A549 (cell line): ENCODE results near the gene ASH1L. TPM values are rescaled to one million over a fixed set of nuclear protein-coding genes. Genes with fewer than 3 reads are reported as not detected.
"Not testable (repeated sequence)": the region's sequence is repeated elsewhere in the genome, so short reads cannot be mapped to it uniquely, and the experiment has no call there.

Experiments used
- ATAC-seq, 2 experiments: fragments of 200-7000 bp in 1 of 2; fragments of >200 bp in 1 of 2; cut with Nextera tagmentation in 1 of 2; cut with Tn5 transposase in 1 of 2; 3 replicates each; pipeline versions ENCODE4 v1.8.0 to v1.9.1; 2018 to 2020; ENCODE audit warnings: mild to moderate bottlenecking in 1 of 2, moderate library complexity in 1 of 2
- CTCF ChIA-PET: fragments of 300-600 bp; sonication (Branson Sonifier 250); formaldehyde crosslinking; extraction: SDS; loops from one replicate; lab custom pipeline; 2021; ENCODE audit warnings: antibody characterized with exemption, inconsistent platforms; lab: Yijun Ruan, JAX
- POLR2A ChIA-PET: fragments of 350-600 bp; formaldehyde crosslinking; extraction: SDS; loops from one replicate; lab custom pipeline; 2021; ENCODE audit warnings: antibody characterized with exemption, inconsistent platforms; lab: Yijun Ruan, JAX
- DNase-seq, 2 experiments: peaks; one replicate each; pipeline versions ENCODE4 v3.0.0 to v3.0.0-alpha.2; 2011 to 2016; ENCODE audit warnings: low read depth in 1 of 2, low spot score in 1 of 2
- FAIRE-seq: peaks from 2 replicates; lab custom pipeline; 2011; peaks lifted over from hg19 to GRCh38; lab: Jason Lieb, UNC
- H3K27ac ChIP-seq, 2 experiments: fragments of >200 bp; sonication (Bioruptor Twin); formaldehyde crosslinking; 3 replicates each; pipeline ENCODE4 v1.5.1; 2016 to 2017
- H3K4me1 ChIP-seq: fragments of >200 bp; sonication (Bioruptor Twin); formaldehyde crosslinking; 3 replicates; pipeline ENCODE4 v1.6.1; 2016
- H3K4me2 ChIP-seq: fragments of >200 bp; sonication (Bioruptor Twin); formaldehyde crosslinking; 3 replicates; pipeline ENCODE4 v1.6.1; 2016
- H3K4me3 ChIP-seq: fragments of >200 bp; sonication (Bioruptor Twin); formaldehyde crosslinking; 3 replicates; pipeline ENCODE4 v1.5.1; 2016
- H3K9me3 ChIP-seq: fragments of >200 bp; sonication (Bioruptor Twin); formaldehyde crosslinking; 3 replicates; pipeline ENCODE4 v1.6.1; 2016
- ATOH8 ChIP-seq: fragments of 250-450 bp; sonication (Bioruptor Pico); IDR thresholded peaks from 2 replicates; pipeline ENCODE4 v1.5.0; 2020; ENCODE audit warnings: low read depth, mild to moderate bottlenecking, moderate library complexity
- BHLHE40 ChIP-seq: IDR thresholded peaks from 2 replicates; pipeline ENCODE4 v1.6.1; 2012; ENCODE audit warnings: low read depth, low read length, inconsistent platforms
- CBX8 ChIP-seq: fragments of 200-600 bp; sonication (generic); IDR thresholded peaks from 2 replicates; pipeline ENCODE4 v1.6.1; 2016
- CHD4 ChIP-seq: fragments of 200-600 bp; sonication (generic); IDR thresholded peaks from 2 replicates; pipeline ENCODE4 v1.6.1; 2016; ENCODE audit warnings: antibody characterized with exemption, mild to moderate bottlenecking, borderline replicate concordance
- E2F6 ChIP-seq: IDR thresholded peaks from 2 replicates; pipeline ENCODE4 v1.6.1; 2012; ENCODE audit warnings: low read depth, borderline replicate concordance
- ELK1 ChIP-seq: fragments of 150-350 bp; IDR thresholded peaks from 2 replicates; pipeline ENCODE4 v1.6.1; 2014; ENCODE audit warnings: low read depth, mild to moderate bottlenecking, low read length
- EP300 ChIP-seq, 2 experiments: fragments of >200 bp; sonication (Bioruptor Twin); formaldehyde crosslinking; IDR thresholded peaks; 2 replicates in 1 of 2; 3 replicates in 1 of 2; pipeline ENCODE4 v1.6.1; 2016 to 2017
- FOSB ChIP-seq: fragments of 250-450 bp; sonication (Bioruptor Pico); IDR thresholded peaks from 2 replicates; pipeline ENCODE4 v1.5.0; 2020; ENCODE audit warnings: mild to moderate bottlenecking, moderate library complexity
- FOSL2 ChIP-seq, 2 experiments: fragments of 450-650 bp in 1 of 2; fragments of >200 bp in 1 of 2; sonication (Bioruptor Twin) in 1 of 2; formaldehyde crosslinking; IDR thresholded peaks; 2 replicates each; pipeline versions ENCODE4 v1.5.0 to v1.6.1; 2016 to 2020; ENCODE audit warnings: mild to moderate bottlenecking in 1 of 2, moderate library complexity in 1 of 2
- FOXS1 ChIP-seq: fragments of 250-450 bp; sonication (Bioruptor Pico); IDR thresholded peaks from 2 replicates; pipeline ENCODE4 v1.5.0; 2020; ENCODE audit warnings: mild to moderate bottlenecking, moderate library complexity
- HDAC2 ChIP-seq: fragments of 200-600 bp; sonication (generic); IDR thresholded peaks from 2 replicates; pipeline ENCODE4 v1.6.1; 2016
- HEYL ChIP-seq: fragments of 250-450 bp; sonication (Bioruptor Pico); IDR thresholded peaks from 2 replicates; pipeline ENCODE4 v1.8.0; 2021; ENCODE audit warnings: mild to moderate bottlenecking, moderate library complexity
- HOXA7 ChIP-seq: fragments of 250-450 bp; sonication (Bioruptor Pico); IDR thresholded peaks from 2 replicates; pipeline ENCODE4 v1.5.0; 2020; ENCODE audit warnings: mild to moderate bottlenecking, moderate library complexity
- HOXB5 ChIP-seq: fragments of 250-450 bp; sonication (Bioruptor Pico); IDR thresholded peaks from 2 replicates; pipeline ENCODE4 v1.5.0; 2020; ENCODE audit warnings: mild to moderate bottlenecking, moderate library complexity
- KDM5A ChIP-seq: fragments of 200-600 bp; sonication (generic); IDR thresholded peaks from 2 replicates; pipeline ENCODE4 v1.6.1; 2016; ENCODE audit warnings: antibody characterized with exemption, mild to moderate bottlenecking
- MAZ ChIP-seq: fragments of 150-350 bp; IDR thresholded peaks from 2 replicates; pipeline ENCODE4 v1.6.1; 2014; ENCODE audit warnings: antibody characterized with exemption, low read depth, low read length, borderline replicate concordance
- MYC ChIP-seq: IDR thresholded peaks from 2 replicates; pipeline ENCODE4 v1.6.1; 2012; ENCODE audit warnings: mild to moderate bottlenecking, inconsistent platforms, low read length, improper control_type of control experiment, borderline replicate concordance
- NFE2L2 ChIP-seq: fragments of 150-350 bp; conservative IDR thresholded peaks from 2 replicates; pipeline ENCODE4 v1.6.1; 2014; ENCODE audit warnings: low read length
- POLR2A ChIP-seq: IDR thresholded peaks from 2 replicates; pipeline ENCODE4 v1.6.1; 2012; ENCODE audit warnings: mild to moderate bottlenecking, low read length
- POLR2AphosphoS2 ChIP-seq: conservative IDR thresholded peaks from 2 replicates; pipeline ENCODE4 v1.6.1; 2012; ENCODE audit warnings: low read length, improper control_type of control experiment, inconsistent platforms
- RARB ChIP-seq: fragments of 250-450 bp; sonication (Bioruptor Pico); IDR thresholded peaks from 2 replicates; pipeline ENCODE4 v1.8.0; 2021; ENCODE audit warnings: mild to moderate bottlenecking, moderate library complexity
- RCOR1 ChIP-seq: fragments of 150-350 bp; IDR thresholded peaks from 2 replicates; pipeline ENCODE4 v1.6.1; 2014; ENCODE audit warnings: antibody characterized with exemption, low read length, low read depth
- REST ChIP-seq: fragments of 200-600 bp; sonication (generic); IDR thresholded peaks from 2 replicates; pipeline ENCODE4 v1.6.1; 2016; ENCODE audit warnings: antibody characterized with exemption, mild to moderate bottlenecking, moderate library complexity
- RFX5 ChIP-seq: fragments of 450-650 bp; IDR thresholded peaks from 2 replicates; pipeline ENCODE4 v1.7.1; 2014; ENCODE audit warnings: antibody characterized with exemption, mild to moderate bottlenecking, moderate library complexity
- SMC3 ChIP-seq: fragments of >200 bp; sonication (Bioruptor Twin); formaldehyde crosslinking; IDR thresholded peaks from 3 replicates; pipeline ENCODE4 v1.6.1; 2018; ENCODE audit warnings: inconsistent platforms
- SREBF2 ChIP-seq: fragments of 450-650 bp; IDR thresholded peaks from 2 replicates; pipeline ENCODE4 v1.6.1; 2014; ENCODE audit warnings: mild to moderate bottlenecking, moderate library complexity
- TP53 ChIP-seq: fragments of 250-450 bp; sonication (Bioruptor Pico); IDR thresholded peaks from 2 replicates; pipeline ENCODE4 v1.5.0; 2021; ENCODE audit warnings: mild to moderate bottlenecking, moderate library complexity
- USF2 ChIP-seq: fragments of 450-650 bp; IDR thresholded peaks from 2 replicates; pipeline ENCODE4 v1.6.1; 2014; ENCODE audit warnings: antibody characterized with exemption
- WGBS: methylation state at CpG from one replicate; pipeline ENCODE4 v1.1.6; 2017; ENCODE audit errors: missing lambda C conversion rate; 5-methylcytosine and 5-hydroxymethylcytosine counted together
- polyA plus RNA-seq, 4 experiments: library from polyadenylated mRNA; depleted of rRNA in 3 of 4; stranded (reverse); fragments of >200 nt; fragmentation: RNase III in 1 of 4; extraction: RNeasy Plus Mini Kit Qiagen cat#74134 plus additional on column Dnase treatment in 1 of 4; gene quantifications; 2 replicates in 3 of 4; 3 replicates in 1 of 4; pipeline ENCODE4 v1.2.3, GENCODE V29; 2011 to 2017

The ASH1L gene
- polyA plus RNA-seq, 2 of the 4 experiments (the other 2 are of a cell fraction): 10.0 to 32.8 TPM

- ChIA-PET POLR2A (no interaction called here), CTCF (interaction anchor here (0.6 to 3.2 kb wide), 8 partner anchors 10 to 113 kb away, joined by 3 to 17 read pairs (median 4); no protein-coding TSS in a partner anchor)
- DNase-seq (no peak), ATAC-seq (peak in 1 of 2 experiments; percentile 7; a peak in 1 of 6 replicates), FAIRE-seq (no peak)
- Histone ChIP-seq H3K27ac (no peak overlapping the region), H3K4me1 (no peaks in the 10 kb centered on the region), H3K4me2 (no peak overlapping the region), H3K4me3 (no peak overlapping the region), H3K9me3 (no peaks in the 10 kb centered on the region)
- TF ChIP-seq POLR2A: no peak
- TF ChIP-seq BHLHE40: no peak
- no peak for TF ChIP-seq KDM5A
- TF ChIP-seq FOXS1: no peak
- no peak for TF ChIP-seq TP53
- TF ChIP-seq RFX5: no peak
- TF ChIP-seq HOXB5: no peak
- no peak for TF ChIP-seq SREBF2
- no peak for TF ChIP-seq FOSB (CRISPR knock-in tag)
- TF ChIP-seq ATOH8 (CRISPR knock-in tag): no peak
- no peak for TF ChIP-seq POLR2AphosphoS2
- no peak for TF ChIP-seq HOXA7
- 88% methylated on average over 16 of the region's 17 CpGs for WGBS
Measured at GRCh38 chr1:155293086-155293749, 269.4 kb downstream of the ASH1L start.

GRCh38 chr1:155291006-155291405, 271.6 kb downstream of the ASH1L start:
- H3K4me1 ChIP-seq: not testable (repeated sequence)
- CTCF ChIA-PET: interaction anchor here (0.8 to 3.2 kb wide), 2 partner anchors 12 kb away, joined by 3 to 17 read pairs; no protein-coding TSS in a partner anchor

GRCh38 chr1:155287987-155288543, 274.5 kb downstream of the ASH1L start:
- Histone ChIP-seq H3K9me3 (no peaks in the 10 kb centered on the region), H3K4me3 (no peak overlapping the region), H3K4me2 (no peak overlapping the region), H3K27ac (no peak overlapping the region), H3K4me1 (no peaks in the 10 kb centered on the region)
- TF ChIP-seq FOXS1 (no peak), CHD4 (no peak), E2F6 (no peak), RCOR1 (no peak), FOSL2 (IDR thresholded peaks at IDR 0.05) (no peak), FOSL2 (CRISPR knock-in tag; IDR thresholded peaks at IDR 0.05) (no peak), CBX8 (no peak), RARB (CRISPR knock-in tag) (no peak), MYC (no peak), NFE2L2 (no peak), ELK1 (no peak), HEYL (CRISPR knock-in tag) (no peak), FOSB (CRISPR knock-in tag) (no peak), SMC3 (no peak), REST (no peak), HDAC2 (no peak), EP300 (IDR thresholded peaks at IDR 0.05) (no peak), MAZ (no peak), USF2 (no peak)
- ChIA-PET POLR2A (no interaction called here), CTCF (interaction anchor here (0.6 to 3.3 kb wide), 2 partner anchors 15 to 36 kb away, joined by 3 to 11 read pairs; partner anchors contain the start of gene CLK2)
- WGBS: 97% methylated on average over 19 of the region's 21 CpGs
- ATAC-seq (no peak), DNase-seq (no peak), FAIRE-seq (no peak)

More at GRCh38 chr1:155291006-155291405, 271.6 kb downstream of the ASH1L start:
- FAIRE-seq, ATAC-seq, POLR2A ChIA-PET, DNase-seq, H3K9me3 ChIP-seq, H3K4me3 ChIP-seq, H3K4me2 ChIP-seq, H3K27ac ChIP-seq: not testable (repeated sequence)
- 77% methylated on average over 10 of the region's 10 CpGs for WGBS
